OCI-LY7 (cell line): ENCODE results near the gene ACOT9. TPM values are rescaled to one million over a fixed set of nuclear protein-coding genes. Genes with fewer than 3 reads are reported as not detected.
"Not testable (repeated sequence)": the region's sequence is repeated elsewhere in the genome, so short reads cannot be mapped to it uniquely, and the experiment has no call there.

Source experiments
- BruUV-seq: library from RNA; stranded (reverse); fragments of 400-500 nt; replicated peaks from 2 replicates; lab custom pipeline; 2021; lab: Mats Ljungman, UMichigan
- CTCF ChIA-PET: fragments of 300-600 bp; sonication (Branson Sonifier 250); formaldehyde crosslinking; loops from one replicate; lab custom pipeline; 2022; ENCODE audit warnings: antibody characterized with exemption; ENCODE audit not compliant: unreplicated experiment; lab: Charles Lee
- POLR2A ChIA-PET: fragments of 300-600 bp; sonication (Branson Sonifier 250); formaldehyde crosslinking; loops from one replicate; lab custom pipeline; 2022; ENCODE audit warnings: antibody characterized with exemption; lab: Charles Lee
- DNase-seq: peaks from one replicate; pipeline ENCODE4 v3.0.0-alpha.2; 2015; ENCODE audit warnings: low spot score
- H2AFZ ChIP-seq: fragments of 200-600 bp; sonication (generic), shearing (Covaris generic); 2 replicates; pipeline ENCODE4 v1.6.1; 2014; ENCODE audit warnings: mild to moderate bottlenecking, antibody characterized with exemption, low read length, moderate library complexity
- H3K27ac ChIP-seq: fragments of 200-600 bp; sonication (generic); 2 replicates; pipeline ENCODE4 v1.5.1; 2014; ENCODE audit warnings: mixed run types, low read depth, mild to moderate bottlenecking, moderate library complexity, low read length, inconsistent platforms; ENCODE audit not compliant: poor library complexity, severe bottlenecking
- H3K36me3 ChIP-seq: fragments of 200-600 bp; sonication (generic); 2 replicates; pipeline ENCODE4 v1.6.1; 2014; ENCODE audit warnings: mild to moderate bottlenecking, antibody characterized with exemption, low read length, moderate library complexity, mixed read lengths; ENCODE audit not compliant: insufficient read depth
- H3K4me1 ChIP-seq: fragments of 200-600 bp; sonication (generic); 2 replicates; pipeline ENCODE4 v1.5.1; 2014; ENCODE audit warnings: mild to moderate bottlenecking, low read length; ENCODE audit not compliant: insufficient read depth, poor library complexity, severe bottlenecking
- H3K4me2 ChIP-seq: fragments of 200-600 bp; sonication (generic); 2 replicates; pipeline ENCODE4 v1.6.1; 2014; ENCODE audit warnings: mild to moderate bottlenecking, low read length
- H3K4me3 ChIP-seq: fragments of 200-600 bp; sonication (generic); 2 replicates; pipeline ENCODE4 v1.5.1; 2014; ENCODE audit warnings: mild to moderate bottlenecking, low read depth, low read length; ENCODE audit not compliant: poor library complexity, severe bottlenecking
- H3K79me2 ChIP-seq: fragments of 200-600 bp; sonication (generic); 2 replicates; pipeline ENCODE4 v1.6.1; 2016; ENCODE audit warnings: low read depth, mild to moderate bottlenecking, low read length, moderate library complexity, mixed read lengths; ENCODE audit not compliant: insufficient read depth
- H3K9me2 ChIP-seq: fragments of 200-600 bp; sonication (generic); 2 replicates; pipeline ENCODE4 v1.6.1; 2016; ENCODE audit warnings: mild to moderate bottlenecking, low read length, mixed read lengths; ENCODE audit not compliant: insufficient read depth
- H3K9me3 ChIP-seq: fragments of 200-600 bp; sonication (generic); 2 replicates; pipeline ENCODE4 v1.6.1; 2014; ENCODE audit warnings: mild to moderate bottlenecking, mixed run types, low read length, mixed read lengths
- H4K20me1 ChIP-seq: fragments of 200-600 bp; sonication (generic); 2 replicates; pipeline ENCODE4 v1.6.1; 2014; ENCODE audit warnings: mild to moderate bottlenecking, antibody characterized with exemption, low read length, moderate library complexity, mixed read lengths; ENCODE audit not compliant: insufficient read depth
- CTCF ChIP-seq: fragments of 200-600 bp; sonication (generic); conservative IDR thresholded peaks from 2 replicates; pipeline ENCODE4 v1.5.1; 2014; ENCODE audit warnings: mild to moderate bottlenecking, antibody characterized with exemption, low read length, moderate library complexity, mixed read lengths
- EZH2phosphoT487 ChIP-seq: fragments of 200-600 bp; sonication (generic); IDR thresholded peaks from 2 replicates; pipeline ENCODE4 v1.6.1; 2018; ENCODE audit warnings: low read depth, borderline replicate concordance, mild to moderate bottlenecking, mixed run types, antibody characterized with exemption, low read length, moderate library complexity, mixed read lengths
- intact Hi-C: fragments of 100-400 bp; cut with micrococcal nuclease; formaldehyde crosslinking; loops from one replicate; pipeline ENCODE4 v1.10.0; 2022; ENCODE audit not compliant: unreplicated experiment
- total RNA-seq, 2 experiments: library from RNA; depleted of rRNA in 1 of 2; stranded (reverse); fragments of >200 nt in 1 of 2; shearing (Covaris generic) in 1 of 2; gene quantifications; 2 replicates each; pipeline ENCODE4 v1.2.3, GENCODE V29; 2014 to 2022

Gene ACOT9
- total RNA-seq, 2 experiments from 2014 or later = 1.9 to 10.6 TPM

DNA sequence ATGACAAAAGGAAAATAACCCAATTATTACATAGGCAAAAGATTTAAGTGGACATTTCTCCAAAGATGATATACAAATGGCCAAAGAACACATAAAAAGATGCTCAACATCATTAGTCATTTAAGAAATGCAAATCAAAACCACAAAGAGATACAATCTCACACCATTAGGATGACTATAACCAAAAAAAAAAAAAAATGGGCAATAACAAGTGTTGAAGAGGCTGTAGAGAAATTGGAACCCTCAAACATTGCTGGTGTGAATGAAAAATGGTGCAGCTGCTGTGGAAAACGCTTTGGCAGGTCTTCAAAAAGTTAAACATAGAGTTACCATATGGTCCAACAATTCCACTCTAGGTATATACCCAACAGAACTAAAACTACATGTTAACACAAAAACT lies 81.4 kb downstream of the ACOT9 start:
- H3K4me3 ChIP-seq = no peak overlapping the region
- no peak overlapping the region for H3K27ac ChIP-seq
- peaks cover 38% of the 10 kb centered on the region for H3K4me1 ChIP-seq
- no peaks in the 10 kb centered on the region for H4K20me1 ChIP-seq
- H3K9me2 ChIP-seq = no peaks in the 10 kb centered on the region
- no peak for TF ChIP-seq EZH2phosphoT487
- no peak for TF ChIP-seq CTCF
- POLR2A ChIA-PET = no interaction called here
- intact Hi-C loops = no loop called here
- no peak for DNase-seq
- no peaks in the 10 kb centered on the region for H3K9me3 ChIP-seq
- no peak overlapping the region; the same call in 1 of the 2 replicates for H2AFZ ChIP-seq
- H3K4me2 ChIP-seq = peak overlapping the region; percentile 42
- BruUV-seq = no TSS peak
- CTCF ChIA-PET = no interaction called here
- no peaks in the 10 kb centered on the region for H3K36me3 ChIP-seq
- H3K79me2 ChIP-seq = no peaks in the 10 kb centered on the region

DNA sequence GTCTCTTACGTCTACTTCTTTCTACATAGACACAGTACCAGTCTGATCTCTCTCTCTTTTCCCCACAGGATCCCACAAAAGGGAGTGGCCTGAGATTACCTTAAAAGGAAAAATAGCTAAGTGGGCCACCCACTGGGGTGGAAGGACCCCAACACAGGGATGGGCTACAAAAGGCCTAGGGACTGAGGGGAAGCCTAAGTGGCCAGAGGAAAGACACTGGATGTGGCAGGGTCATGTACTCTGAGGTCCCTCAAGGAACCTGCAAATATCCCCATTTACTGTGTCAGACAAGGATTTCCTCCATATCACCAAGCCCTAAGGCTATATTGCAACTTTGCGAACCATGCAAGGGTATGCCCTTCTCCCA lies 82.3 kb downstream of the ACOT9 start:
- H3K9me3 ChIP-seq = no peaks in the 10 kb centered on the region
- no peaks in the 10 kb centered on the region for H3K79me2 ChIP-seq
- peak overlapping the region; percentile 6; the same call in 1 of the 2 replicates for H3K4me2 ChIP-seq
- H4K20me1 ChIP-seq = no peaks in the 10 kb centered on the region
- DNase-seq = no peak
- no peaks in the 10 kb centered on the region for H3K36me3 ChIP-seq
- no peak overlapping the region for H3K4me3 ChIP-seq
- no peak overlapping the region for H3K27ac ChIP-seq
- H3K9me2 ChIP-seq = no peaks in the 10 kb centered on the region
- intact Hi-C loops = no loop called here
- TF ChIP-seq CTCF (no peak), EZH2phosphoT487 (no peak)
- H3K4me1 ChIP-seq = peaks cover 34% of the 10 kb centered on the region
- peak overlapping the region; percentile 61; the same call in 1 of the 2 replicates for H2AFZ ChIP-seq
- CTCF ChIA-PET = no interaction called here
- BruUV-seq = no TSS peak
- POLR2A ChIA-PET = interaction anchor here (0.5 kb wide), 1 partner anchor 36 kb away, joined by 3 read pairs; no protein-coding TSS in a partner anchor

DNA sequence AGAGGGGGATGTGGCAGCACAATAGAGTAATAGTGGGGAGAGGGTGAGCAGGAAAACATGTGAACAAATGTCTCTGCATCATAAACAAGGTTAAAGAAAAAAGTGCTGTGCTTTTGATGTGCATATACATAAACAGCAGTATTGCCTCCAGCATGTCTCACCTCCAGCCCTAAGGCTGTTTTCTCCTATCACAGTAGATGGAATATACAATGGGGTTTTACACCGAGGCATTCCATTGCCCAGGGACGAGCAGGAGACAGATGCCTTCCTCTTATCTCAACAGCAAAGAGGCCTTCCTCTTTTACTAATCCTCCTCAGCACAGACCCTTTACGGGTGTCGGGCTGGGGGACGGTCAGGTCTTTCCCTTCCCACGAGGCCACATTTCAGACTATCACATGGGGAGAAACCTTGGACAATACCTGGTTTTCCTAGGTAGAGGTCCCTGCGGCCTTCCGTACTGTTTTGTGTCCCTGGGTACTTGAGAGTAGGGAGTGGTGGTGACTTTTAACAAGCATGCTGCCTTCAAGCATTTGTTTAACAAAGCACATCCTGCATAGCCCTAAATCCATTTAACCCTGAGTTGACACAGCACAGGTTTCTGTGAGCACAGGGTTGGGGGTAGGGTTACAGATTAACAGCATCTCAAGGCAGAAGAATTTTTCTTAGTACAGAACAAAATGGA lies 82.9 kb downstream of the ACOT9 start:
- H3K4me3 ChIP-seq = peak overlapping the region; percentile 26
- H3K9me3 ChIP-seq, H3K27ac ChIP-seq, H4K20me1 ChIP-seq, CTCF ChIA-PET, intact Hi-C loops, BruUV-seq, DNase-seq, H3K9me2 ChIP-seq, H3K36me3 ChIP-seq, H3K79me2 ChIP-seq: not testable (repeated sequence)
- peak overlapping the region; percentile 20 for H3K4me2 ChIP-seq
- H3K4me1 ChIP-seq = peaks cover 34% of the 10 kb centered on the region
- H2AFZ ChIP-seq = peak overlapping the region; percentile 61; the same call in 1 of the 2 replicates
- POLR2A ChIA-PET = interaction anchor here (0.5 kb wide), 1 partner anchor 37 kb away, joined by 3 read pairs; no protein-coding TSS in a partner anchor
